Omental fat pad (tissue), 4 donors: ENCODE data around the gene TPRA1. TPM values are rescaled to one million over a fixed set of nuclear protein-coding genes. Genes with fewer than 3 reads are reported as not detected.

Experiments
- ATAC-seq: fragments of 150-250 bp; one replicate; pipeline ENCODE4 v1.9.1; 2016; ENCODE audit warnings: mild to moderate bottlenecking, moderate library complexity; ENCODE audit not compliant: low FRiP score
- DNase-seq: peaks from one replicate; pipeline ENCODE4 v3.0.0-alpha.2; 2019; ENCODE audit warnings: low spot score
- CTCF ChIP-seq, 3 donors: fragments of 450-650 bp; IDR thresholded peaks; one replicate each; pipeline ENCODE4 v1.5.1; 2016 to 2017; ENCODE audit warnings: antibody characterized with exemption in 3 of 3, mild to moderate bottlenecking in 3 of 3, moderate library complexity in 2 of 3
- total RNA-seq, 4 donors: library from RNA; depleted of rRNA; stranded (reverse); fragments of >200 nt; gene quantifications; one replicate each; pipeline ENCODE4 v1.1.0, GENCODE V29; 2016

TPRA1 gene
- total RNA-seq, 4 donors from 2014 or later = 31.4 to 39.0 (median 33.5) TPM

GRCh38 chr3:127556565-127556964 lies 34.0 kb downstream of the TPRA1 start:
- DNase-seq (no peak), ATAC-seq (no peak)
- TF ChIP-seq CTCF (IDR thresholded peaks at IDR 0.05) = no peak

GRCh38 chr3:127555108-127555507 lies 35.4 kb downstream of the TPRA1 start:
- no peak for TF ChIP-seq CTCF (IDR thresholded peaks at IDR 0.05)
- no peak for DNase-seq
- ATAC-seq = no peak

- ATAC-seq = no peak
- no peak for TF ChIP-seq CTCF (IDR thresholded peaks at IDR 0.05)
- DNase-seq = no peak
Measured at GRCh38 chr3:127552038-127552437, 38.5 kb downstream of the TPRA1 start.

GRCh38 chr3:127551178-127551577 lies 39.4 kb downstream of the TPRA1 start:
- no peak for ATAC-seq
- DNase-seq = no peak

GRCh38 chr3:127550468-127551157 lies 39.9 kb downstream of the TPRA1 start:
- ATAC-seq = no peak
- DNase-seq = no peak
- no peak for TF ChIP-seq CTCF (IDR thresholded peaks at IDR 0.05)

More at GRCh38 chr3:127551178-127551577, 39.4 kb downstream of the TPRA1 start:
- TF ChIP-seq CTCF (IDR thresholded peaks at IDR 0.05) = no peak

GRCh38 chr3:127549826-127550467 lies 40.6 kb downstream of the TPRA1 start:
- no peak for DNase-seq
- ATAC-seq = no peak
- no peak for TF ChIP-seq CTCF (IDR thresholded peaks at IDR 0.05)
